ENCODE data around the gene COL3A1. TPM values are rescaled to one million over a fixed set of nuclear protein-coding genes. Genes with fewer than 3 reads are reported as not detected.
A peak's percentile ranks its signal among the peaks of the same experiment; 100 is the strongest.

Gene COL3A1
- total RNA-seq = 100 to 1,000 TPM in 6 of 7 donors, 10 to 100 TPM in 1; 67.6 to 397 (median 184) TPM
- 10 to 100 TPM; 24.9 to 59.3 (median 43.4) TPM for polyA plus RNA-seq
- long read RNA-seq, donor 1, full-length matches to known transcripts = 226 of 1,971 reads
- long read RNA-seq, donor 1, partial matches to known transcripts = 1,711 of 1,971 reads
- long read RNA-seq, donor 1, other reads (novel, unspliced or antisense) = 34 of 1,971 reads
- long read RNA-seq, donor 2, full-length matches to known transcripts = 260 of 1,274 reads
- long read RNA-seq, donor 2, partial matches to known transcripts = 977 of 1,274 reads
- long read RNA-seq, donor 2, other reads (novel, unspliced or antisense) = 37 of 1,274 reads

DNA sequence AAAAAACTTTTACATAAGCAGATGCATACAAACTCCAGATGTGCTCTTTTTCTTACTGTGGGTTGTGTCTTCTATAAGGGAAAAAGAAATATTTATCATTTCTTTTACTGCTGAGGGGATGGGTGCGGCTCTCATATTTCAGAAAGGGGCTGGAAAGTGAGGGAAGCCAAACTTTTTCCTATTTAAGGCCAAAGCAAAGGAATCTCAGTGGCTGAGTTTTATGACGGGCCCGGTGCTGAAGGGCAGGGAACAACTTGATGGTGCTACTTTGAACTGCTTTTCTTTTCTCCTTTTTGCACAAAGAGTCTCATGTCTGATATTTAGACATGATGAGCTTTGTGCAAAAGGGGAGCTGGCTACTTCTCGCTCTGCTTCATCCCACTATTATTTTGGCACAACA is at the start of gene COL3A1:
TSS of gene COL3A1 (plus strand) at position 210 of the 400 bp plus-strand sequence. CDS start at position 327, 117 bp downstream.
- DNase-seq = no peak
- Histone ChIP-seq H3K4me1 (no peaks in the 10 kb centered on the region), H3K36me3 (no peaks in the 10 kb centered on the region), H3K27me3 (replicated peaks in 1 of 7) (no peaks in the 10 kb centered on the region), H3K9me3 (no peaks in the 10 kb centered on the region), H3K27ac (peak within 1 kb of the TSS in 7 of 8 donors; percentile 47 to 70 (median 64)), H3K4me3 (peak within 1 kb of the TSS; percentile 19 to 57 (median 27))
- intact Hi-C loops (cut with DNase I; ENCODE audit: low total_unique reads) = no loop called here
- WGBS, 5 donors = 57 to 74% (median 68%) methylated on average over 4 of the region's 4 CpGs
- TF ChIP-seq CTCF (IDR thresholded peaks at IDR 0.05 in 8 of 11, conservative IDR thresholded peaks at IDR 0.05 in 3 of 11) (no peak), POLR2AphosphoS5 (IDR thresholded peaks at IDR 0.05) (peak in 1 of 3 donors; percentile 40)

GRCh38 chr2:188928643-188929042 is 45.5 kb upstream of the COL3A1 start:
- H3K27me3 ChIP-seq (replicated peaks in 1 of 7) = no peaks in the 10 kb centered on the region
- no peaks in the 10 kb centered on the region for H3K4me1 ChIP-seq
- TF ChIP-seq POLR2AphosphoS5 (IDR thresholded peaks at IDR 0.05) (no peak), CTCF (IDR thresholded peaks at IDR 0.05 in 8 of 11, conservative IDR thresholded peaks at IDR 0.05 in 3 of 11) (no peak), POLR2A (IDR thresholded peaks at IDR 0.05) (no peak)
- peaks cover 4 to 50% (median 33%) of the 10 kb centered on the region in 8 donors for H3K9me3 ChIP-seq
- H3K36me3 ChIP-seq = no peaks in the 10 kb centered on the region
- intact Hi-C loops (cut with DNase I; ENCODE audit: low total_unique reads) = no loop called here
- WGBS, 5 donors = 91 to 100% (median 98%) methylated on average over 2 of the region's 2 CpGs
- no peak overlapping the region for H3K27ac ChIP-seq
- no peak overlapping the region for H3K4me3 ChIP-seq
- no peak for DNase-seq

GRCh38 chr2:188931361-188931760 is 42.8 kb upstream of the COL3A1 start:
- DNase-seq = no peak
- intact Hi-C loops (cut with DNase I; ENCODE audit: low total_unique reads) = no loop called here
- no peaks in the 10 kb centered on the region for H3K36me3 ChIP-seq
- TF ChIP-seq POLR2A (IDR thresholded peaks at IDR 0.05) (no peak), CTCF (IDR thresholded peaks at IDR 0.05 in 8 of 11, conservative IDR thresholded peaks at IDR 0.05 in 3 of 11) (no peak), POLR2AphosphoS5 (IDR thresholded peaks at IDR 0.05) (no peak)
- no peak overlapping the region for H3K27ac ChIP-seq
- H3K9me3 ChIP-seq = peaks cover 4 to 39% (median 32%) of the 10 kb centered on the region in 8 donors
- no peak overlapping the region for H3K4me3 ChIP-seq
- H3K4me1 ChIP-seq = no peaks in the 10 kb centered on the region
- H3K27me3 ChIP-seq (replicated peaks in 1 of 7) = no peaks in the 10 kb centered on the region

- Histone ChIP-seq H3K27me3 (replicated peaks in 1 of 7) (no peaks in the 10 kb centered on the region), H3K4me3 (no peak overlapping the region), H3K4me1 (no peaks in the 10 kb centered on the region), H3K36me3 (no peaks in the 10 kb centered on the region), H3K27ac (no peak overlapping the region), H3K9me3 (no peaks in the 10 kb centered on the region)
- 56 to 88% (median 74%) methylated on average over 1 of the region's 1 CpG for WGBS, 5 donors
- no peak for DNase-seq
- intact Hi-C loops (cut with DNase I; ENCODE audit: low total_unique reads) = no loop called here
- TF ChIP-seq POLR2AphosphoS5 (IDR thresholded peaks at IDR 0.05) = no peak
Observed at GRCh38 chr2:188937228-188938220, 36.6 kb upstream of the COL3A1 start.
